Measurements from ENCODE around the gene GLIPR1L2. TPM values are rescaled to one million over a fixed set of nuclear protein-coding genes. Genes with fewer than 3 reads are reported as not detected.

Gene GLIPR1L2
- total and polyA plus RNA-seq, 2 experiments from 2014 or later = 0.08 TPM; not detected in 1

DNA sequence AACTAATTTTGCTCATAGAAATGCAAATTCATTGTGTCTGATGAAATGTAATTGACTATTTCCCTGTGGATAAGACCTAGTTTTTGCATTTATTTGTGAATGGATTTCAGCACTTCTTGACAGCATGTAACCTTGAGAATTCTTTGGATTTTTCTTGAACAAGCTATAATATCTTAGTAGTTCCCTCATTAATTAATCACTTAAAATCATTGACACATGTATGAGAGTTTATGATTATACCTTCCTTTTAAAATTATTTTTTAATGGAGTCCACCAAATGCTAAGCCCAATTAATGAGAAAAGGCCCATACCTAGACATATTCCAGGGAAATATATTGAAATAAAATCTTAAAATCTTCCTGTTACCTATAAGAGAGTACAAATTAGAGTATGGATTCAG, 16.8 kb downstream of the GLIPR1L2 start:
- Histone ChIP-seq H2AFZ (no peak overlapping the region), H3K27ac (ENCODE audit: low read depth) (no peak overlapping the region), H3K4me2 (no peak overlapping the region), H3F3A (replicated peaks; ENCODE audit: low read depth) (no peaks in the 10 kb centered on the region), H3K36me3 (ENCODE audit: insufficient read depth) (no peaks in the 10 kb centered on the region), H4K20me1 (replicated peaks; ENCODE audit: insufficient read depth) (no peaks in the 10 kb centered on the region), H3K79me2 (replicated peaks; ENCODE audit: insufficient read depth) (no peaks in the 10 kb centered on the region), H3K9me2 (ENCODE audit: insufficient read depth) (no peaks in the 10 kb centered on the region), H3K4me3 (no peak overlapping the region), H3K4me1 (ENCODE audit: insufficient read depth) (peaks cover 9% of the 10 kb centered on the region; the same call in 1 of the 2 replicates), H3K27me3 (ENCODE audit: insufficient read depth) (no peaks in the 10 kb centered on the region)
- peak overlapping the region; percentile 59; the same call in 1 of the 2 replicates for H3K27ac Mint-ChIP-seq
- H3K4me1 Mint-ChIP-seq = peaks cover 5% of the 10 kb centered on the region; the same call in 2 of the 3 replicates
- no peaks in the 10 kb centered on the region for H3K9me3 Mint-ChIP-seq
- DNase-seq (ENCODE audit: low spot score) = no peak
- H3K27me3 Mint-ChIP-seq (ENCODE audit: insufficient read depth, low read depth, poor library complexity) = peaks cover 4% of the 10 kb centered on the region
- ATAC-seq = no peak
- TF ChIP-seq, protein P1, sequence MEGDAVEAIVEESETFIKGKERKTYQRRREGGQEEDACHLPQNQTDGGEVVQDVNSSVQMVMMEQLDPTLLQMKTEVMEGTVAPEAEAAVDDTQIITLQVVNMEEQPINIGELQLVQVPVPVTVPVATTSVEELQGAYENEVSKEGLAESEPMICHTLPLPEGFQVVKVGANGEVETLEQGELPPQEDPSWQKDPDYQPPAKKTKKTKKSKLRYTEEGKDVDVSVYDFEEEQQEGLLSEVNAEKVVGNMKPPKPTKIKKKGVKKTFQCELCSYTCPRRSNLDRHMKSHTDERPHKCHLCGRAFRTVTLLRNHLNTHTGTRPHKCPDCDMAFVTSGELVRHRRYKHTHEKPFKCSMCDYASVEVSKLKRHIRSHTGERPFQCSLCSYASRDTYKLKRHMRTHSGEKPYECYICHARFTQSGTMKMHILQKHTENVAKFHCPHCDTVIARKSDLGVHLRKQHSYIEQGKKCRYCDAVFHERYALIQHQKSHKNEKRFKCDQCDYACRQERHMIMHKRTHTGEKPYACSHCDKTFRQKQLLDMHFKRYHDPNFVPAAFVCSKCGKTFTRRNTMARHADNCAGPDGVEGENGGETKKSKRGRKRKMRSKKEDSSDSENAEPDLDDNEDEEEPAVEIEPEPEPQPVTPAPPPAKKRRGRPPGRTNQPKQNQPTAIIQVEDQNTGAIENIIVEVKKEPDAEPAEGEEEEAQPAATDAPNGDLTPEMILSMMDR (conservative IDR thresholded peaks at IDR 0.05; ENCODE audit: low read depth in 2 of 2) = no peak
- no peak for TF ChIP-seq ZNF331 (CRISPR knock-in tag; IDR thresholded peaks at IDR 0.05; ENCODE audit: low read depth)
- TF ChIP-seq POLR2AphosphoS5 (IDR thresholded peaks at IDR 0.05; ENCODE audit: low read depth) = no peak
- TF ChIP-seq STAT1 (IDR thresholded peaks at IDR 0.05; ENCODE audit: unreplicated experiment) = no peak
- TF ChIP-seq EZH2 (IDR thresholded peaks at IDR 0.05; ENCODE audit: low read depth, unreplicated experiment) = no peak
- TF ChIP-seq, protein P2, sequence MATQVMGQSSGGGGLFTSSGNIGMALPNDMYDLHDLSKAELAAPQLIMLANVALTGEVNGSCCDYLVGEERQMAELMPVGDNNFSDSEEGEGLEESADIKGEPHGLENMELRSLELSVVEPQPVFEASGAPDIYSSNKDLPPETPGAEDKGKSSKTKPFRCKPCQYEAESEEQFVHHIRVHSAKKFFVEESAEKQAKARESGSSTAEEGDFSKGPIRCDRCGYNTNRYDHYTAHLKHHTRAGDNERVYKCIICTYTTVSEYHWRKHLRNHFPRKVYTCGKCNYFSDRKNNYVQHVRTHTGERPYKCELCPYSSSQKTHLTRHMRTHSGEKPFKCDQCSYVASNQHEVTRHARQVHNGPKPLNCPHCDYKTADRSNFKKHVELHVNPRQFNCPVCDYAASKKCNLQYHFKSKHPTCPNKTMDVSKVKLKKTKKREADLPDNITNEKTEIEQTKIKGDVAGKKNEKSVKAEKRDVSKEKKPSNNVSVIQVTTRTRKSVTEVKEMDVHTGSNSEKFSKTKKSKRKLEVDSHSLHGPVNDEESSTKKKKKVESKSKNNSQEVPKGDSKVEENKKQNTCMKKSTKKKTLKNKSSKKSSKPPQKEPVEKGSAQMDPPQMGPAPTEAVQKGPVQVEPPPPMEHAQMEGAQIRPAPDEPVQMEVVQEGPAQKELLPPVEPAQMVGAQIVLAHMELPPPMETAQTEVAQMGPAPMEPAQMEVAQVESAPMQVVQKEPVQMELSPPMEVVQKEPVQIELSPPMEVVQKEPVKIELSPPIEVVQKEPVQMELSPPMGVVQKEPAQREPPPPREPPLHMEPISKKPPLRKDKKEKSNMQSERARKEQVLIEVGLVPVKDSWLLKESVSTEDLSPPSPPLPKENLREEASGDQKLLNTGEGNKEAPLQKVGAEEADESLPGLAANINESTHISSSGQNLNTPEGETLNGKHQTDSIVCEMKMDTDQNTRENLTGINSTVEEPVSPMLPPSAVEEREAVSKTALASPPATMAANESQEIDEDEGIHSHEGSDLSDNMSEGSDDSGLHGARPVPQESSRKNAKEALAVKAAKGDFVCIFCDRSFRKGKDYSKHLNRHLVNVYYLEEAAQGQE (IDR thresholded peaks at IDR 0.05; ENCODE audit: unreplicated experiment) = no peak
- no peak for TF ChIP-seq NANOG (IDR thresholded peaks at IDR 0.05; ENCODE audit: borderline replicate concordance)
- TF ChIP-seq ZNF114 (CRISPR knock-in tag; IDR thresholded peaks at IDR 0.05) = no peak
- TF ChIP-seq, protein P3, sequence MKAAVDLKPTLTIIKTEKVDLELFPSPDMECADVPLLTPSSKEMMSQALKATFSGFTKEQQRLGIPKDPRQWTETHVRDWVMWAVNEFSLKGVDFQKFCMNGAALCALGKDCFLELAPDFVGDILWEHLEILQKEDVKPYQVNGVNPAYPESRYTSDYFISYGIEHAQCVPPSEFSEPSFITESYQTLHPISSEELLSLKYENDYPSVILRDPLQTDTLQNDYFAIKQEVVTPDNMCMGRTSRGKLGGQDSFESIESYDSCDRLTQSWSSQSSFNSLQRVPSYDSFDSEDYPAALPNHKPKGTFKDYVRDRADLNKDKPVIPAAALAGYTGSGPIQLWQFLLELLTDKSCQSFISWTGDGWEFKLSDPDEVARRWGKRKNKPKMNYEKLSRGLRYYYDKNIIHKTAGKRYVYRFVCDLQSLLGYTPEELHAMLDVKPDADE (IDR thresholded peaks at IDR 0.05) = no peak
- no peak for TF ChIP-seq EZH2phosphoT487 (IDR thresholded peaks at IDR 0.05; ENCODE audit: unreplicated experiment)
- TF ChIP-seq JUNB (IDR thresholded peaks at IDR 0.05; ENCODE audit: unreplicated experiment) = no peak
- no peak for TF ChIP-seq CREB1 (CRISPR knock-in tag; IDR thresholded peaks at IDR 0.05; ENCODE audit: low read depth)
- TF ChIP-seq, protein P4, sequence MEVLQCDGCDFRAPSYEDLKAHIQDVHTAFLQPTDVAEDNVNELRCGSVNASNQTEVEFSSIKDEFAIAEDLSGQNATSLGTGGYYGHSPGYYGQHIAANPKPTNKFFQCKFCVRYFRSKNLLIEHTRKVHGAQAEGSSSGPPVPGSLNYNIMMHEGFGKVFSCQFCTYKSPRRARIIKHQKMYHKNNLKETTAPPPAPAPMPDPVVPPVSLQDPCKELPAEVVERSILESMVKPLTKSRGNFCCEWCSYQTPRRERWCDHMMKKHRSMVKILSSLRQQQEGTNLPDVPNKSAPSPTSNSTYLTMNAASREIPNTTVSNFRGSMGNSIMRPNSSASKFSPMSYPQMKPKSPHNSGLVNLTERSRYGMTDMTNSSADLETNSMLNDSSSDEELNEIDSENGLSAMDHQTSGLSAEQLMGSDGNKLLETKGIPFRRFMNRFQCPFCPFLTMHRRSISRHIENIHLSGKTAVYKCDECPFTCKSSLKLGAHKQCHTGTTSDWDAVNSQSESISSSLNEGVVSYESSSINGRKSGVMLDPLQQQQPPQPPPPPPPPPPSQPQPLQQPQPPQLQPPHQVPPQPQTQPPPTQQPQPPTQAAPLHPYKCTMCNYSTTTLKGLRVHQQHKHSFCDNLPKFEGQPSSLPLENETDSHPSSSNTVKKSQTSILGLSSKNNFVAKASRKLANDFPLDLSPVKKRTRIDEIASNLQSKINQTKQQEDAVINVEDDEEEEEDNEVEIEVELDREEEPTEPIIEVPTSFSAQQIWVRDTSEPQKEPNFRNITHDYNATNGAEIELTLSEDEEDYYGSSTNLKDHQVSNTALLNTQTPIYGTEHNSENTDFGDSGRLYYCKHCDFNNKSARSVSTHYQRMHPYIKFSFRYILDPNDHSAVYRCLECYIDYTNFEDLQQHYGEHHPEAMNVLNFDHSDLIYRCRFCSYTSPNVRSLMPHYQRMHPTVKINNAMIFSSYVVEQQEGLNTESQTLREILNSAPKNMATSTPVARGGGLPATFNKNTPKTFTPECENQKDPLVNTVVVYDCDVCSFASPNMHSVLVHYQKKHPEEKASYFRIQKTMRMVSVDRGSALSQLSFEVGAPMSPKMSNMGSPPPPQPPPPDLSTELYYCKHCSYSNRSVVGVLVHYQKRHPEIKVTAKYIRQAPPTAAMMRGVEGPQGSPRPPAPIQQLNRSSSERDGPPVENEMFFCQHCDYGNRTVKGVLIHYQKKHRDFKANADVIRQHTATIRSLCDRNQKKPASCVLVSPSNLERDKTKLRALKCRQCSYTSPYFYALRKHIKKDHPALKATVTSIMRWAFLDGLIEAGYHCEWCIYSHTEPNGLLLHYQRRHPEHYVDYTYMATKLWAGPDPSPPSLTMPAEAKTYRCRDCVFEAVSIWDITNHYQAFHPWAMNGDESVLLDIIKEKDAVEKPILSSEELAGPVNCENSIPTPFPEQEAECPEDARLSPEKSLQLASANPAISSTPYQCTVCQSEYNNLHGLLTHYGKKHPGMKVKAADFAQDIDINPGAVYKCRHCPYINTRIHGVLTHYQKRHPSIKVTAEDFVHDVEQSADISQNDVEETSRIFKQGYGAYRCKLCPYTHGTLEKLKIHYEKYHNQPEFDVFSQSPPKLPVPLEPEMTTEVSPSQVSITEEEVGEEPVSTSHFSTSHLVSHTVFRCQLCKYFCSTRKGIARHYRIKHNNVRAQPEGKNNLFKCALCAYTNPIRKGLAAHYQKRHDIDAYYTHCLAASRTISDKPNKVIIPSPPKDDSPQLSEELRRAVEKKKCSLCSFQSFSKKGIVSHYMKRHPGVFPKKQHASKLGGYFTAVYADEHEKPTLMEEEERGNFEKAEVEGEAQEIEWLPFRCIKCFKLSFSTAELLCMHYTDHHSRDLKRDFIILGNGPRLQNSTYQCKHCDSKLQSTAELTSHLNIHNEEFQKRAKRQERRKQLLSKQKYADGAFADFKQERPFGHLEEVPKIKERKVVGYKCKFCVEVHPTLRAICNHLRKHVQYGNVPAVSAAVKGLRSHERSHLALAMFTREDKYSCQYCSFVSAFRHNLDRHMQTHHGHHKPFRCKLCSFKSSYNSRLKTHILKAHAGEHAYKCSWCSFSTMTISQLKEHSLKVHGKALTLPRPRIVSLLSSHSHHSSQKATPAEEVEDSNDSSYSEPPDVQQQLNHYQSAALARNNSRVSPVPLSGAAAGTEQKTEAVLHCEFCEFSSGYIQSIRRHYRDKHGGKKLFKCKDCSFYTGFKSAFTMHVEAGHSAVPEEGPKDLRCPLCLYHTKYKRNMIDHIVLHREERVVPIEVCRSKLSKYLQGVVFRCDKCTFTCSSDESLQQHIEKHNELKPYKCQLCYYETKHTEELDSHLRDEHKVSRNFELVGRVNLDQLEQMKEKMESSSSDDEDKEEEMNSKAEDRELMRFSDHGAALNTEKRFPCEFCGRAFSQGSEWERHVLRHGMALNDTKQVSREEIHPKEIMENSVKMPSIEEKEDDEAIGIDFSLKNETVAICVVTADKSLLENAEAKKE (CRISPR knock-in tag; IDR thresholded peaks at IDR 0.05) = no peak
- 0 out of 3 replicates have a peak, but pooled peaks cover 3% of the 10 kb centered on the region for H3K36me3 Mint-ChIP-seq (ENCODE audit: low read depth)
- no peak overlapping the region for H3K4me3 Mint-ChIP-seq

Data from GM23338 (cell line).